Esophagus (tissue), 2 donors: Measurements from ENCODE around the gene ENTHD1. TPM values are rescaled to one million over a fixed set of nuclear protein-coding genes. Genes with fewer than 3 reads are reported as not detected.
"Not testable (repeated sequence)": the region's sequence is repeated elsewhere in the genome, so short reads cannot be mapped to it uniquely, and the experiment has no call there.

Source experiments
- H3K27ac ChIP-seq, 2 donors: one replicate each; pipeline ENCODE4 v1.5.1; 2013; ENCODE audit warnings: low read depth in 2 of 2, mild to moderate bottlenecking in 2 of 2, inconsistent platforms in 1 of 2, low read length in 1 of 2, moderate library complexity in 1 of 2
- H3K27me3 ChIP-seq, 2 donors: one replicate each; pipeline ENCODE4 v1.6.1; 2013; ENCODE audit warnings: low read length in 2 of 2, control low read depth in 1 of 2, mild to moderate bottlenecking in 1 of 2; ENCODE audit not compliant: insufficient read depth in 2 of 2, control insufficient read depth in 1 of 2
- H3K36me3 ChIP-seq, 2 donors: one replicate each; pipeline ENCODE4 v1.6.1; 2013; ENCODE audit warnings: low read length in 1 of 2; ENCODE audit not compliant: control insufficient read depth in 2 of 2, insufficient read depth in 2 of 2
- H3K4me1 ChIP-seq, 2 donors: one replicate each; pipeline ENCODE4 v1.6.1; 2013; ENCODE audit warnings: low read length in 1 of 2; ENCODE audit not compliant: control insufficient read depth in 2 of 2, insufficient read depth in 2 of 2
- H3K4me3 ChIP-seq, 2 donors: one replicate each; pipeline ENCODE4 v1.5.1; 2013; ENCODE audit warnings: low read length in 2 of 2, mild to moderate bottlenecking in 2 of 2, low read depth in 1 of 2, moderate library complexity in 1 of 2
- H3K9me3 ChIP-seq, 2 donors: one replicate each; pipeline ENCODE4 v1.6.1; 2013; ENCODE audit warnings: mild to moderate bottlenecking in 2 of 2, low read depth in 1 of 2, low read length in 1 of 2, moderate library complexity in 1 of 2; ENCODE audit not compliant: control insufficient read depth in 2 of 2, insufficient read depth in 1 of 2
- WGBS, 2 donors: extraction: QIAGEN DNeasy Blood & Tissue Kit; methylation state at CpG; one replicate each; pipeline ENCODE4 v1.1.7; 2013; 5-methylcytosine and 5-hydroxymethylcytosine counted together
- polyA plus RNA-seq, 2 donors: library from polyadenylated mRNA; stranded (reverse); fragments of 200-250 nt; gene quantifications; one replicate each; pipeline ENCODE4 v1.2.3, GENCODE V29; 2013
- donor health status: healthy with polysubstance abuse.
- donor health status: Bipolar disorder and iron deficiency.

ENTHD1 gene
- polyA plus RNA-seq, 2 donors = not detected

- Histone ChIP-seq H3K9me3 (no peaks in the 10 kb centered on the region), H3K4me1 (no peaks in the 10 kb centered on the region), H3K36me3 (no peaks in the 10 kb centered on the region), H3K4me3 (no peak overlapping the region), H3K27ac (no peak overlapping the region), H3K27me3 (no peaks in the 10 kb centered on the region)
- 75 to 81% methylated on average over 4 of the region's 4 CpGs for WGBS, 2 donors
Observed at GRCh38 chr22:39904862-39905261, 11.3 kb upstream of the ENTHD1 start.

GRCh38 chr22:39904024-39904423 lies 10.5 kb upstream of the ENTHD1 start:
- H3K27me3 ChIP-seq, H3K36me3 ChIP-seq, H3K9me3 ChIP-seq, H3K4me3 ChIP-seq, H3K27ac ChIP-seq, H3K4me1 ChIP-seq: not testable (repeated sequence)
- 82 to 85% methylated on average over 10 of the region's 10 CpGs for WGBS, 2 donors

- H3K27ac ChIP-seq = no peak overlapping the region
- no peaks in the 10 kb centered on the region for H3K36me3 ChIP-seq
- H3K9me3 ChIP-seq = no peaks in the 10 kb centered on the region
- no peak overlapping the region for H3K4me3 ChIP-seq
- 74 to 75% methylated on average over 8 of the region's 8 CpGs for WGBS, 2 donors
- no peaks in the 10 kb centered on the region for H3K4me1 ChIP-seq
- no peaks in the 10 kb centered on the region for H3K27me3 ChIP-seq
Observed at GRCh38 chr22:39901565-39902146, 8.1 kb upstream of the ENTHD1 start.

GRCh38 chr22:39900306-39901227 lies 7.0 kb upstream of the ENTHD1 start, which contains the start of gene GRAP2:
Gene GRAP2, plus strand, starts transcription at chr22:39901084. Its CDS starts 46,023 bp downstream, at chr22:39947107.
- no peaks in the 10 kb centered on the region for H3K4me1 ChIP-seq
- no peaks in the 10 kb centered on the region for H3K9me3 ChIP-seq
- no peaks in the 10 kb centered on the region for H3K27me3 ChIP-seq
- 66 to 71% methylated on average over 4 of the region's 4 CpGs for WGBS, 2 donors
- H3K36me3 ChIP-seq = no peaks in the 10 kb centered on the region
- H3K4me3 ChIP-seq = no peak within 1 kb of the TSS
- no peak within 1 kb of the TSS for H3K27ac ChIP-seq

- no peaks in the 10 kb centered on the region for H3K27me3 ChIP-seq
- no peak overlapping the region for H3K4me3 ChIP-seq
- H3K9me3 ChIP-seq = no peaks in the 10 kb centered on the region
- no peaks in the 10 kb centered on the region for H3K36me3 ChIP-seq
- no peak overlapping the region for H3K27ac ChIP-seq
- 73 to 77% methylated on average over 2 of the region's 2 CpGs for WGBS, 2 donors
- H3K4me1 ChIP-seq = no peaks in the 10 kb centered on the region
Observed at GRCh38 chr22:39898997-39899396, 5.4 kb upstream of the ENTHD1 start.

GRCh38 chr22:39897841-39898240 lies 4.3 kb upstream of the ENTHD1 start:
- Histone ChIP-seq H3K36me3 (no peaks in the 10 kb centered on the region), H3K9me3 (no peaks in the 10 kb centered on the region), H3K4me3 (no peak overlapping the region), H3K27ac (no peak overlapping the region), H3K27me3 (no peaks in the 10 kb centered on the region), H3K4me1 (no peaks in the 10 kb centered on the region)
- 70 to 81% methylated on average over 3 of the region's 3 CpGs for WGBS, 2 donors

- Histone ChIP-seq H3K4me3 (no peak overlapping the region), H3K9me3 (no peaks in the 10 kb centered on the region), H3K4me1 (no peaks in the 10 kb centered on the region), H3K27me3 (no peaks in the 10 kb centered on the region), H3K27ac (no peak overlapping the region), H3K36me3 (no peaks in the 10 kb centered on the region)
- 86 to 89% methylated on average over 6 of the region's 6 CpGs for WGBS, 2 donors
Observed at GRCh38 chr22:39896313-39896996, 2.9 kb upstream of the ENTHD1 start.

GRCh38 chr22:39895682-39896081 lies 2.1 kb upstream of the ENTHD1 start:
- no peaks in the 10 kb centered on the region for H3K27me3 ChIP-seq
- H3K27ac ChIP-seq = no peak overlapping the region
- WGBS, 2 donors = 85 to 91% methylated on average over 1 of the region's 1 CpG

GRCh38 chr22:39894554-39895092 lies 1.1 kb upstream of the ENTHD1 start:
- Histone ChIP-seq H3K4me3 (no peak overlapping the region), H3K4me1 (no peaks in the 10 kb centered on the region), H3K27ac (no peak overlapping the region), H3K36me3 (no peaks in the 10 kb centered on the region), H3K9me3 (no peaks in the 10 kb centered on the region), H3K27me3 (no peaks in the 10 kb centered on the region)
- 74% methylated on average over 7 of the region's 7 CpGs for WGBS, 2 donors

More at GRCh38 chr22:39895682-39896081, 2.1 kb upstream of the ENTHD1 start:
- Histone ChIP-seq H3K36me3 (no peaks in the 10 kb centered on the region), H3K4me1 (no peaks in the 10 kb centered on the region), H3K9me3 (no peaks in the 10 kb centered on the region), H3K4me3 (no peak overlapping the region)
